GM12878 (cell line): ENCODE results near the gene VAV2. TPM values are rescaled to one million over a fixed set of nuclear protein-coding genes. Genes with fewer than 3 reads are reported as not detected.

Experiments
- ATAC-seq: fragments of 200-7000 bp; cut with Tn5 transposase; 3 replicates; pipeline ENCODE4 v1.9.1; 2020; ENCODE audit warnings: mild to moderate bottlenecking, moderate library complexity
- BruUV-seq: library from RNA; stranded (reverse); fragments of 400-500 nt; replicated peaks from 2 replicates; lab custom pipeline; 2021; lab: Mats Ljungman, UMichigan
- CTCF ChIA-PET: fragments of 300-600 bp; sonication (Branson Sonifier 250); formaldehyde crosslinking; extraction: SDS; loops from one replicate; lab custom pipeline; 2021; ENCODE audit warnings: inconsistent platforms; lab: Yijun Ruan, JAX
- POLR2A ChIA-PET: fragments of 350-600 bp; formaldehyde crosslinking; extraction: SDS; loops from one replicate; lab custom pipeline; 2021; ENCODE audit warnings: inconsistent platforms; lab: Charles Lee
- RAD21 ChIA-PET: fragments of 300-600 bp; sonication (Branson Sonifier 250); formaldehyde crosslinking; loops from one replicate; lab custom pipeline; 2023; ENCODE audit warnings: antibody characterized with exemption; ENCODE audit not compliant: unreplicated experiment; lab: Charles Lee
- SMC1A ChIA-PET: fragments of 300-600 bp; sonication (Branson Sonifier 250); formaldehyde crosslinking; loops from one replicate; lab custom pipeline; 2023; ENCODE audit not compliant: unreplicated experiment, uncharacterized antibody; lab: Charles Lee
- DNase-seq: peaks from one replicate; pipeline ENCODE4 v3.0.0-alpha.2; 2011; ENCODE audit warnings: low read depth, low spot score
- FAIRE-seq: peaks from 3 replicates; lab custom pipeline; 2011; peaks lifted over from hg19 to GRCh38; lab: Jason Lieb, UNC
- H2AFZ ChIP-seq: 2 replicates; pipeline ENCODE4 v1.6.0; 2011; ENCODE audit warnings: low read depth, low read length, control low read depth; ENCODE audit not compliant: control insufficient read depth
- H3K27ac ChIP-seq: 2 replicates; pipeline ENCODE4 v1.5.1; 2011; ENCODE audit warnings: control low read depth; ENCODE audit not compliant: control insufficient read depth, insufficient read depth
- H3K27me3 ChIP-seq, 2 experiments: replicated peaks in 1 of 2; 2 replicates each; pipeline versions ENCODE4 v1.6.0 to v1.6.1; 2011; ENCODE audit warnings: low read length in 1 of 2; ENCODE audit not compliant: control insufficient read depth in 2 of 2, insufficient read depth in 2 of 2
- H3K36me3 ChIP-seq, 2 experiments: 2 replicates each; pipeline ENCODE4 v1.5.1; 2011; ENCODE audit warnings: low read length in 1 of 2; ENCODE audit not compliant: control insufficient read depth in 2 of 2, insufficient read depth in 2 of 2
- H3K4me1 ChIP-seq: 2 replicates; pipeline ENCODE4 v1.6.1; 2011; ENCODE audit warnings: mild to moderate bottlenecking, low read length, moderate library complexity, mixed read lengths; ENCODE audit not compliant: control insufficient read depth, insufficient read depth
- H3K4me2 ChIP-seq: 2 replicates; pipeline ENCODE4 v1.6.0; 2011; ENCODE audit warnings: control low read depth; ENCODE audit not compliant: control insufficient read depth, insufficient read depth
- H3K4me3 ChIP-seq: fragments of 200-600 bp; sonication (generic); 2 replicates; pipeline ENCODE4 v1.5.1; 2016
- H3K79me2 ChIP-seq: 2 replicates; pipeline ENCODE4 v1.6.0; 2011; ENCODE audit warnings: low read length; ENCODE audit not compliant: control insufficient read depth, insufficient read depth
- H3K9ac ChIP-seq: 2 replicates; pipeline ENCODE4 v1.8.0; 2011; ENCODE audit warnings: low read length, control low read depth, mixed read lengths; ENCODE audit not compliant: control insufficient read depth, insufficient read depth
- H3K9me3 ChIP-seq: replicated peaks from 3 replicates; pipeline ENCODE4 v1.5.1; 2011; ENCODE audit warnings: mild to moderate bottlenecking, low read length; ENCODE audit not compliant: control insufficient read depth, insufficient read depth
- H4K20me1 ChIP-seq: 2 replicates; pipeline ENCODE4 v1.6.0; 2011; ENCODE audit not compliant: control insufficient read depth, insufficient read depth
- ZNF592 ChIP-seq: fragments of 450-650 bp; IDR thresholded peaks from 2 replicates; pipeline ENCODE4 v1.6.1; 2017; ENCODE audit warnings: mild to moderate bottlenecking, moderate library complexity
- WGBS: methylation state at CpG from one replicate; pipeline ENCODE4 v1.1.6; 2016; ENCODE audit warnings: low lambda C conversion rate; ENCODE audit not compliant: insufficient replicate concordance, insufficient coverage; ENCODE audit errors: missing lambda C conversion rate; 5-methylcytosine and 5-hydroxymethylcytosine counted together
- in situ Hi-C: fragments of 300-500 bp; cut with MboI; formaldehyde crosslinking; loops from 9 replicates; pipeline ENCODE4 v1.14.3; 2018; ENCODE audit warnings: mixed read lengths
- intact Hi-C: fragments of 100-400 bp; cut with micrococcal nuclease; formaldehyde crosslinking; loops from one replicate; pipeline ENCODE4 v1.14.2; 2022; ENCODE audit not compliant: unreplicated experiment
- polyA plus RNA-seq, 11 experiments: library from polyadenylated mRNA; depleted of rRNA in 4 of 11; unstranded in 6 of 11; stranded (reverse) in 5 of 11; fragments of >200 nt; fragmentation: Nextera tagmentation in 4 of 11; fragmentation: Illumina TruSeq in 1 of 11; extraction: Ambion mirVana in 4 of 11; extraction: Trizol in 1 of 11; gene quantifications; 1 replicate in 1 of 11; 2 replicates in 10 of 11; pipeline versions ENCODE4 v1.2.1 to v1.2.3, GENCODE V29; 2011 to 2016; ENCODE audit warnings: inconsistent platforms in 2 of 11, missing spikeins in 2 of 11, low read depth in 1 of 11
- total RNA-seq, 4 experiments: library from RNA; depleted of rRNA in 3 of 4; stranded (reverse); fragments of >200 nt in 3 of 4; fragmentation: Illumina TruSeq in 1 of 4; extraction: Trizol in 1 of 4; gene quantifications; 2 replicates each; pipeline versions ENCODE4 v1.2.1 to v1.2.3, GENCODE V29; 2013 to 2021

VAV2 gene
- total and polyA plus RNA-seq, 10 of the 15 experiments (the other 5 are each of a cell fraction or from before 2014, with no cell fraction given) = 0.13 to 43.9 (median 16.9) TPM

- Histone ChIP-seq H3K36me3 (peaks cover 0 to 5% of the 10 kb centered on the region in 2 experiments; a peak in 3 of 4 replicates), H3K9ac (no peak overlapping the region), H4K20me1 (no peaks in the 10 kb centered on the region), H3K4me2 (no peak overlapping the region), H3K27me3 (no peaks in the 10 kb centered on the region), H3K4me3 (no peak overlapping the region), H3K9me3 (no peaks in the 10 kb centered on the region; the same call in 2 of the 3 replicates), H3K4me1 (peaks cover 29% of the 10 kb centered on the region), H2AFZ (no peak overlapping the region), H3K79me2 (peaks cover 43% of the 10 kb centered on the region), H3K27ac (no peak overlapping the region)
- SMC1A ChIA-PET = interaction anchor here (3.8 kb wide), 1 partner anchor 40 kb away, joined by 33 read pairs; no protein-coding TSS in a partner anchor
- CTCF ChIA-PET = interaction anchor here (1.3 to 1.5 kb wide), 3 partner anchors 39 to 88 kb away, joined by 4 to 6 read pairs (median 5); no protein-coding TSS in a partner anchor
- no peak for ATAC-seq
- DNase-seq = no peak
- 98% methylated on average over 6 of the region's 6 CpGs for WGBS
- BruUV-seq = no TSS peak
- POLR2A ChIA-PET = interaction anchor here (1.1 to 3.2 kb wide), 2 partner anchors 39 to 50 kb away, joined by 3 to 35 read pairs; no protein-coding TSS in a partner anchor
- no peak for TF ChIP-seq ZNF592
- in situ Hi-C loops = no loop called here
- no peak for FAIRE-seq
- RAD21 ChIA-PET = interaction anchor here (1.1 to 1.7 kb wide), 2 partner anchors 39 to 88 kb away, joined by 6 to 7 read pairs; no protein-coding TSS in a partner anchor
- intact Hi-C loops = no loop called here
Observed at GRCh38 chr9:133905493-133905892, 86.6 kb downstream of the VAV2 start.
